Natural killer cell (primary cell): ENCODE measurements around the gene IL1RAPL2. TPM values are rescaled to one million over a fixed set of nuclear protein-coding genes. Genes with fewer than 3 reads are reported as not detected.

Experiments
- ATAC-seq, 3 donors: fragments of 150-1000 bp in 2 of 3; fragments of 200-7000 bp in 1 of 3; cut with Tn5 transposase; 1 replicate in 1 of 3; 2 replicates in 2 of 3; pipeline ENCODE4 v1.10.0; 2021; ENCODE audit warnings: mild to moderate bottlenecking in 2 of 3, moderate library complexity in 2 of 3
- DNase-seq, 2 donors: peaks; one replicate each; pipeline versions ENCODE4 v3.0.0 to v3.0.0-alpha.2; 2013 to 2021; ENCODE audit warnings: mixed read lengths in 1 of 2
- H3K27ac ChIP-seq: one replicate; pipeline ENCODE4 v1.5.1; 2013; ENCODE audit warnings: mild to moderate bottlenecking, low read length
- H3K27me3 ChIP-seq: one replicate; pipeline ENCODE4 v1.6.1; 2013; ENCODE audit warnings: low read length; ENCODE audit not compliant: control insufficient read depth, insufficient read depth
- H3K36me3 ChIP-seq: one replicate; pipeline ENCODE4 v1.6.1; 2013; ENCODE audit warnings: low read length; ENCODE audit not compliant: control insufficient read depth, insufficient read depth
- H3K4me1 ChIP-seq: one replicate; pipeline ENCODE4 v1.6.1; 2013; ENCODE audit warnings: low read length; ENCODE audit not compliant: control insufficient read depth, insufficient read depth
- H3K4me3 ChIP-seq: one replicate; pipeline ENCODE4 v1.5.1; 2013; ENCODE audit warnings: low read length
- H3K9me3 ChIP-seq: one replicate; pipeline ENCODE4 v1.6.1; 2013; ENCODE audit warnings: low read length; ENCODE audit not compliant: control insufficient read depth, insufficient read depth
- H3K27ac Mint-ChIP-seq, 2 donors: one replicate each; pipeline ENCODE4 v1.8.0; 2022; ENCODE audit warnings: mild to moderate bottlenecking in 2 of 2, mixed read lengths in 2 of 2, moderate library complexity in 1 of 2
- H3K27me3 Mint-ChIP-seq, 2 donors: one replicate each; pipeline ENCODE4 v1.8.0; 2022; ENCODE audit warnings: low read depth in 2 of 2, mixed read lengths in 2 of 2
- H3K36me3 Mint-ChIP-seq: one replicate; pipeline ENCODE4 v1.8.0; 2022; ENCODE audit warnings: mixed read lengths
- H3K4me1 Mint-ChIP-seq, 2 donors: one replicate each; pipeline ENCODE4 v1.8.0; 2022; ENCODE audit warnings: mixed read lengths in 2 of 2
- H3K4me3 Mint-ChIP-seq: one replicate; pipeline ENCODE4 v1.8.0; 2022; ENCODE audit warnings: mild to moderate bottlenecking, moderate library complexity, mixed read lengths
- H3K9me3 Mint-ChIP-seq, 2 donors: one replicate each; pipeline ENCODE4 v1.8.0; 2022; ENCODE audit warnings: mixed read lengths in 2 of 2
- CTCF ChIP-seq: fragments of 200-600 bp; IDR thresholded peaks from one replicate; pipeline ENCODE4 v1.8.0; 2022; ENCODE audit warnings: antibody characterized with exemption
- WGBS: methylation state at CpG from one replicate; pipeline ENCODE4 v1.1.7; 2013; ENCODE audit warnings: missing lambda C conversion rate; ENCODE audit not compliant: insufficient coverage; 5-methylcytosine and 5-hydroxymethylcytosine counted together
- intact Hi-C: fragments of 100-400 bp; cut with micrococcal nuclease; formaldehyde crosslinking; loops from one replicate; pipeline ENCODE4 v1.14.2; 2022
- total RNA-seq, 4 donors: library from RNA; stranded (reverse); fragments of 120-200 nt in 1 of 4; gene quantifications; one replicate each; pipeline versions ENCODE4 v1.2.3 to v1.2.4, GENCODE V29; 2013 to 2022

The IL1RAPL2 gene
- total RNA-seq, 3 donors from 2014 or later (not counting 1 experiment from before 2014, with no cell fraction given): not detected

DNA sequence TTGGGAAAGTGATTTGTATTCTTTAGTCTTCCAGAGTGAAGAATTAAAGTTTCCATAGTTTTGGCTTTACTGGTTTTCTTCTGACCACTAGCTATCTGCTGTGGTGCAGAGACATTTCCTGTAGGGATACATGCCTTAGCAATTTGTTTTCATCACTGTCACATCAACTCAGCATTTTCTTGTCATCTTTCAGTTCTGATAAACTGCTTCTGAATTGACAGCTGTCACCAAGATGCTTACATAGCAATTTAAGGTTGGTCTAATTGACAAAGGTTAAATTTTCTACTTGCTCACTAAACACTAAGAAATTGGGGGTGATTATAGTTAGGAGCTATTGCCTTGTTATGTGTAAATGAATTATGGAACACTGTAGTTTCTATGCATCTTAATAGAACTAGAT is 422.0 kb downstream of the IL1RAPL2 start:
- TF ChIP-seq CTCF: no peak
- Histone ChIP-seq H3K9me3 (no peaks in the 10 kb centered on the region), H3K4me3 (no peak overlapping the region), H3K27me3 (no peaks in the 10 kb centered on the region), H3K27ac (no peak overlapping the region), H3K4me1 (no peaks in the 10 kb centered on the region), H3K36me3 (no peaks in the 10 kb centered on the region)
- Mint-ChIP-seq H3K4me1 (no peaks in the 10 kb centered on the region), H3K4me3 (no peak overlapping the region), H3K9me3 (peaks cover 2 to 9% of the 10 kb centered on the region in 2 donors), H3K36me3 (no peaks in the 10 kb centered on the region), H3K27me3 (no peaks in the 10 kb centered on the region), H3K27ac (no peak overlapping the region)
- ATAC-seq (no peak), DNase-seq (no peak)
- intact Hi-C loops: no loop called here

DNA sequence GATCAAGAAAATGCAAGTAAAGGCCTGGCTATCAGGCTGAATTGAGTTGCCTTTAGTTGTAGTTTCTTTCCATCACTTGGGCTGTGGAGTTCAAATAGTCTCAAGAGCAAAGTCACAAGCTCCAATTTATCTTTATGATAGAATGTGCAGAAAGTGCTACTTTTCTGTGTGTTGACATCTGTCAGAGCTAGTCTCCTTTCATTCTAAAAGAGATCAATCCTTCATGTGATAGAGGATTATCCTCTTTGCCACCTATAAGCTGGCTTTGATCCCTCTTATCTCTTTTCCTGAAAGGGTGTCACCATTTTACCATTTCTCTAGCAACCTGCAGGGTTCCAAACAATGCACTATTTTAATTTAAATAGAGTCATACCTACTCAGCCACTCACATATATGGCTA is 429.5 kb downstream of the IL1RAPL2 start:
- TF ChIP-seq CTCF: no peak
- Histone ChIP-seq H3K27ac (no peak overlapping the region), H3K36me3 (no peaks in the 10 kb centered on the region), H3K4me3 (no peak overlapping the region), H3K9me3 (no peaks in the 10 kb centered on the region), H3K4me1 (no peaks in the 10 kb centered on the region), H3K27me3 (no peaks in the 10 kb centered on the region)
- Mint-ChIP-seq H3K27ac (no peak overlapping the region), H3K27me3 (no peaks in the 10 kb centered on the region), H3K4me3 (no peak overlapping the region), H3K36me3 (no peaks in the 10 kb centered on the region), H3K9me3 (peaks cover 0 to 21% of the 10 kb centered on the region in 2 donors), H3K4me1 (no peaks in the 10 kb centered on the region)
- DNase-seq (no peak), ATAC-seq (no peak)
- intact Hi-C loops: no loop called here

DNA sequence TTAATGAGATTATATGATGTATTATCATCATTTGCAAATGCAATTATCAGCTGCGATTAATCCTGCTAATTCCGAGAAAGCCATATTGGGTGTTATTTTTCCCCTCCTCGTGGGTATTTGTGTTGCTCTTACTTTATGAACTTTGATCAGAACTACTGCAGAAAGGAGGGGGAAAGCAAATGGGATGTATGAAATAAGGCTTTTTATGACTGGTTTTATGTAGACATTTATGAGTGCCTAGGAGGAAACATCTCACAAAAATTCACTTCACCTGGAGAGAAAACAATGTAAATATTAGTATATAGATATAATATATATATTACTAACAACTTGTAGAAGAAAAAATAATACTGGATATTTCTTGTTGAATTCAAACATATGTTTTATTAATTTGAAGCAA is 440.1 kb downstream of the IL1RAPL2 start:
- no peak for TF ChIP-seq CTCF
- intact Hi-C loops: no loop called here
- no peaks in the 10 kb centered on the region for H3K4me1 Mint-ChIP-seq
- H3K4me3 ChIP-seq: no peak overlapping the region
- H3K9me3 ChIP-seq: no peaks in the 10 kb centered on the region
- 82% methylated on average over 3 of the region's 3 CpGs for WGBS
- no peak for ATAC-seq
- H3K27ac ChIP-seq: no peak overlapping the region
- H3K9me3 Mint-ChIP-seq: peaks cover 0 to 3% of the 10 kb centered on the region in 2 donors
- no peaks in the 10 kb centered on the region for H3K4me1 ChIP-seq
- no peaks in the 10 kb centered on the region for H3K27me3 Mint-ChIP-seq
- H3K36me3 Mint-ChIP-seq: no peaks in the 10 kb centered on the region
- H3K27me3 ChIP-seq: no peaks in the 10 kb centered on the region
- DNase-seq: no peak
- H3K27ac Mint-ChIP-seq: no peak overlapping the region
- no peaks in the 10 kb centered on the region for H3K36me3 ChIP-seq
- H3K4me3 Mint-ChIP-seq: no peak overlapping the region

DNA sequence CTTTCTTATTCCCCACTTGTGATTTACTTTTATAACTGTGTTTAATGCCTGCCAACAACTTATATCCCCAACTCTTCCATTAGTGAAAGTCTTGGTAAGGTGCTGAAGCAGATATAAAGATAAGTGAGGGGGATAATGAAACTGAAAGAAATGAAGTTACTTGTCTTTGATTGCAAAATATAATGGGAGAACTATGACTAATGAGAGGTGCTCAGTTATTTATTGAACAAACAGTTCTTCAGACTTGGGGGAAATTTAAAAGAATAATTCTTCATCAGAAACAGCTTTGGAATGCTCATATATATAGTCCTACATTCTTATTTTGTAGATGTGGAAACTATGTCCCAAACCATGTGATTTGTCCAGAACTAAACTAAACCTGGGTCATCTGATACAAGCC is 441.0 kb downstream of the IL1RAPL2 start:
- no peak for ATAC-seq
- Histone ChIP-seq H3K4me1 (no peaks in the 10 kb centered on the region), H3K36me3 (no peaks in the 10 kb centered on the region), H3K4me3 (no peak overlapping the region), H3K27me3 (no peaks in the 10 kb centered on the region), H3K27ac (no peak overlapping the region), H3K9me3 (no peaks in the 10 kb centered on the region)
- TF ChIP-seq CTCF: no peak
- Mint-ChIP-seq H3K9me3 (peaks cover under 1 to 4% of the 10 kb centered on the region in 2 donors), H3K27me3 (no peaks in the 10 kb centered on the region), H3K4me1 (no peaks in the 10 kb centered on the region), H3K27ac (no peak overlapping the region), H3K36me3 (no peaks in the 10 kb centered on the region), H3K4me3 (no peak overlapping the region)
- no peak for DNase-seq
- intact Hi-C loops: no loop called here
